ENCODE data around the gene FKBP8.
"Not testable (repeated sequence)": the region's sequence is repeated elsewhere in the genome, so short reads cannot be mapped to it uniquely, and the experiment has no call there.

FKBP8 gene

GRCh38 chr19:18558202-18558555 is 14.8 kb upstream of the FKBP8 start:
- no peak for DNase-seq

- peak; percentile 99 for DNase-seq
These were observed 14.2 kb upstream of the FKBP8 start, which contains the start of gene KXD1 for GRCh38 chr19:18557411-18558201. Gene KXD1, plus strand, starts transcription at chr19:18557870. Its CDS starts 4,187 bp downstream, at chr19:18562057.

- DNase-seq, result no peak
These were observed 8.3 kb upstream of the FKBP8 start for GRCh38 chr19:18551631-18552030.

GRCh38 chr19:18543814-18544475 is 572 bp upstream of the FKBP8 start:
- DNase-seq, result peak; percentile 87 to 91

GRCh38 chr19:18541992-18542940 is 1.1 kb downstream of the FKBP8 start:
- DNase-seq, result peak in 1 of 2 donors; percentile 18

- DNase-seq, result no peak
These were observed 1.9 kb downstream of the FKBP8 start for GRCh38 chr19:18541258-18541991.

GRCh38 chr19:18540200-18540599 is 3.2 kb downstream of the FKBP8 start:
- DNase-seq, result not testable (repeated sequence)

- DNase-seq, result no peak
These were observed 4.0 kb downstream of the FKBP8 start for GRCh38 chr19:18539372-18539771.

GRCh38 chr19:18538115-18538514 is 5.3 kb downstream of the FKBP8 start:
- no peak for DNase-seq

- no peak for DNase-seq
These were observed 5.9 kb downstream of the FKBP8 start for GRCh38 chr19:18537431-18537830.

- no peak for DNase-seq
These were observed 6.9 kb downstream of the FKBP8 start for GRCh38 chr19:18536475-18536874.

- DNase-seq, result no peak
These were observed 10.3 kb downstream of the FKBP8 start for GRCh38 chr19:18533058-18533457.

GRCh38 chr19:18532168-18532890 is 11.0 kb downstream of the FKBP8 start:
- no peak for DNase-seq

- no peak for DNase-seq
These were observed 11.9 kb downstream of the FKBP8 start for GRCh38 chr19:18531485-18531884.

GRCh38 chr19:18529782-18530181 is 13.6 kb downstream of the FKBP8 start:
- DNase-seq, result no peak

GRCh38 chr19:18526316-18526715 is 17.1 kb downstream of the FKBP8 start:
- DNase-seq, result no peak

GRCh38 chr19:18523841-18524240 is 19.5 kb downstream of the FKBP8 start:
- no peak for DNase-seq

GRCh38 chr19:18522862-18523440 is 20.4 kb downstream of the FKBP8 start:
- DNase-seq, result not testable (repeated sequence)

- peak; percentile 100 for DNase-seq
These were observed 21.1 kb downstream of the FKBP8 start for GRCh38 chr19:18522124-18522861.

- DNase-seq, result no peak
These were observed 21.7 kb downstream of the FKBP8 start, which contains the start of gene ELL for GRCh38 chr19:18521692-18522123. Gene ELL, minus strand, starts transcription at chr19:18522070. Its CDS starts 15 bp downstream, at chr19:18522055.
